Esophagus squamous epithelium (tissue), 5 donors: ENCODE results near the gene SF1. TPM values are rescaled to one million over a fixed set of nuclear protein-coding genes. Genes with fewer than 3 reads are reported as not detected.

Experiments used
- DNase-seq: peaks from one replicate; lab custom pipeline; 2025; lab: John Stamatoyannopoulos, UW
- H3K27ac ChIP-seq, 4 donors: fragments of 200-600 bp; sonication (generic); one replicate each; pipeline ENCODE4 v1.5.1; 2016 to 2019; ENCODE audit warnings: mild to moderate bottlenecking in 1 of 4
- H3K27me3 ChIP-seq, 4 donors: fragments of 200-600 bp; sonication (generic); 1 replicate in 3 of 4; 2 replicates in 1 of 4; pipeline versions ENCODE4 v1.5.1 to v1.6.0; 2017 to 2021; ENCODE audit warnings: antibody characterized with exemption in 1 of 4
- H3K36me3 ChIP-seq, 3 donors: fragments of 200-600 bp; sonication (generic); one replicate each; pipeline ENCODE4 v1.5.1; 2016 to 2019
- H3K4me1 ChIP-seq, 3 donors: fragments of 200-600 bp; sonication (generic); one replicate each; pipeline ENCODE4 v1.5.1; 2017 to 2019
- H3K4me3 ChIP-seq, 4 donors: fragments of 200-600 bp; sonication (generic); 1 replicate in 3 of 4; 2 replicates in 1 of 4; pipeline ENCODE4 v1.5.1; 2016 to 2019; ENCODE audit warnings: mild to moderate bottlenecking in 2 of 4, moderate library complexity in 1 of 4
- H3K9me3 ChIP-seq, 3 donors: fragments of 200-600 bp; sonication (generic); one replicate each; pipeline ENCODE4 v1.5.1; 2016 to 2019
- POLR2A ChIP-seq, 4 donors: fragments of 450-650 bp; IDR thresholded peaks; one replicate each; pipeline ENCODE4 v1.6.1; 2017; ENCODE audit warnings: antibody characterized with exemption in 4 of 4, mild to moderate bottlenecking in 4 of 4, moderate library complexity in 3 of 4
- WGBS, 2 donors: methylation state at CpG; one replicate each; pipeline ENCODE4 v1.1.5; 2018; 5-methylcytosine and 5-hydroxymethylcytosine counted together
- intact Hi-C: fragments of 100-400 bp; cut with DNase I; formaldehyde crosslinking; loops from one replicate; pipeline ENCODE4 v1.15.0; 2022
- total RNA-seq, 4 donors: library from RNA; depleted of rRNA; stranded (reverse); fragments of >200 nt; gene quantifications; one replicate each; pipeline ENCODE4 v1.1.0, GENCODE V29; 2016
- TF ChIP-seq, protein P1 (sequence below), 6 experiments: fragments of 450-650 bp in 4 of 6; fragments of 200-600 bp in 2 of 6; sonication (generic) in 2 of 6; IDR thresholded peaks; one replicate each; pipeline ENCODE4 v1.5.1; 2016 to 2019; ENCODE audit warnings: antibody characterized with exemption in 6 of 6, mild to moderate bottlenecking in 4 of 6, moderate library complexity in 4 of 6
- donor health status: DM: yes; HTN: yes; CAD: no.

The SF1 gene
- total RNA-seq, 4 donors from 2014 or later, result 136 to 292 (median 223) TPM

- peaks cover 0 to 3% (median 0%) of the 10 kb centered on the region in 3 donors for H3K36me3 ChIP-seq
- peaks cover 0 to 7% (median 3%) of the 10 kb centered on the region in 3 donors for H3K4me1 ChIP-seq
- intact Hi-C loops, result no loop called here
- no peak for TF ChIP-seq POLR2A (IDR thresholded peaks at IDR 0.05)
- TF ChIP-seq, protein P1, sequence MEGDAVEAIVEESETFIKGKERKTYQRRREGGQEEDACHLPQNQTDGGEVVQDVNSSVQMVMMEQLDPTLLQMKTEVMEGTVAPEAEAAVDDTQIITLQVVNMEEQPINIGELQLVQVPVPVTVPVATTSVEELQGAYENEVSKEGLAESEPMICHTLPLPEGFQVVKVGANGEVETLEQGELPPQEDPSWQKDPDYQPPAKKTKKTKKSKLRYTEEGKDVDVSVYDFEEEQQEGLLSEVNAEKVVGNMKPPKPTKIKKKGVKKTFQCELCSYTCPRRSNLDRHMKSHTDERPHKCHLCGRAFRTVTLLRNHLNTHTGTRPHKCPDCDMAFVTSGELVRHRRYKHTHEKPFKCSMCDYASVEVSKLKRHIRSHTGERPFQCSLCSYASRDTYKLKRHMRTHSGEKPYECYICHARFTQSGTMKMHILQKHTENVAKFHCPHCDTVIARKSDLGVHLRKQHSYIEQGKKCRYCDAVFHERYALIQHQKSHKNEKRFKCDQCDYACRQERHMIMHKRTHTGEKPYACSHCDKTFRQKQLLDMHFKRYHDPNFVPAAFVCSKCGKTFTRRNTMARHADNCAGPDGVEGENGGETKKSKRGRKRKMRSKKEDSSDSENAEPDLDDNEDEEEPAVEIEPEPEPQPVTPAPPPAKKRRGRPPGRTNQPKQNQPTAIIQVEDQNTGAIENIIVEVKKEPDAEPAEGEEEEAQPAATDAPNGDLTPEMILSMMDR (IDR thresholded peaks at IDR 0.05), result no peak
- 75 to 76% methylated on average over 3 of the region's 3 CpGs for WGBS, 2 donors
- H3K4me3 ChIP-seq, result no peak overlapping the region
- H3K9me3 ChIP-seq, result no peaks in the 10 kb centered on the region
- no peak overlapping the region for H3K27ac ChIP-seq
- no peak for DNase-seq
- peaks cover 0 to 18% (median 0%) of the 10 kb centered on the region in 4 donors for H3K27me3 ChIP-seq
Measured at GRCh38 chr11:64731601-64732000, 46.7 kb downstream of the SF1 start.

GRCh38 chr11:64729851-64730382 is 48.4 kb downstream of the SF1 start:
- TF ChIP-seq, protein P1 (IDR thresholded peaks at IDR 0.05), result no peak
- no peak for TF ChIP-seq POLR2A (IDR thresholded peaks at IDR 0.05)
- H3K36me3 ChIP-seq, result peaks cover 0 to 3% (median 0%) of the 10 kb centered on the region in 3 donors
- DNase-seq, result no peak

GRCh38 chr11:64728757-64729365 is 49.5 kb downstream of the SF1 start:
- DNase-seq, result no peak
- Histone ChIP-seq H3K27ac (no peak overlapping the region), H3K36me3 (peaks cover 0 to 3% (median 0%) of the 10 kb centered on the region in 3 donors), H3K27me3 (peaks cover 0 to 21% (median 0%) of the 10 kb centered on the region in 4 donors), H3K4me1 (peaks cover 0 to 7% (median 3%) of the 10 kb centered on the region in 3 donors), H3K9me3 (no peaks in the 10 kb centered on the region), H3K4me3 (no peak overlapping the region)
- 84 to 85% methylated on average over 7 to 9 of the region's 11 CpGs for WGBS, 2 donors
- intact Hi-C loops, result no loop called here
- no peak for TF ChIP-seq POLR2A (IDR thresholded peaks at IDR 0.05)
- TF ChIP-seq, protein P1 (IDR thresholded peaks at IDR 0.05), result no peak

More at GRCh38 chr11:64729851-64730382, 48.4 kb downstream of the SF1 start:
- Histone ChIP-seq H3K27ac (no peak overlapping the region), H3K27me3 (peaks cover 0 to 18% (median 0%) of the 10 kb centered on the region in 4 donors), H3K9me3 (no peaks in the 10 kb centered on the region), H3K4me3 (no peak overlapping the region), H3K4me1 (peaks cover 0 to 7% (median 3%) of the 10 kb centered on the region in 3 donors)
- intact Hi-C loops, result no loop called here
- WGBS, 2 donors, result 35 to 36% methylated on average over 17 to 20 of the region's 21 CpGs

- 61 to 63% methylated on average over 6 to 7 of the region's 7 CpGs for WGBS, 2 donors
- no peaks in the 10 kb centered on the region for H3K9me3 ChIP-seq
- H3K4me3 ChIP-seq, result no peak overlapping the region
- DNase-seq, result no peak
- peaks cover 0 to 3% (median 0%) of the 10 kb centered on the region in 3 donors for H3K36me3 ChIP-seq
- intact Hi-C loops, result no loop called here
- H3K4me1 ChIP-seq, result peaks cover 3 to 19% (median 6%) of the 10 kb centered on the region in 3 donors
- H3K27me3 ChIP-seq, result peaks cover 0 to 39% (median 0%) of the 10 kb centered on the region in 4 donors
- TF ChIP-seq POLR2A (IDR thresholded peaks at IDR 0.05), result no peak
- TF ChIP-seq, protein P1 (IDR thresholded peaks at IDR 0.05), result no peak
- H3K27ac ChIP-seq, result no peak overlapping the region
Measured at GRCh38 chr11:64726867-64727530, 51.3 kb downstream of the SF1 start.

- Histone ChIP-seq H3K27me3 (peaks cover 0 to 47% (median 0%) of the 10 kb centered on the region in 4 donors), H3K9me3 (no peaks in the 10 kb centered on the region), H3K4me1 (peaks cover 3 to 19% (median 6%) of the 10 kb centered on the region in 3 donors), H3K36me3 (no peaks in the 10 kb centered on the region), H3K27ac (no peak overlapping the region), H3K4me3 (no peak overlapping the region)
- WGBS, 2 donors, result 40% methylated on average over 2 of the region's 9 CpGs; no CpG with 5 or more reads in 1 of the 2 donors
- no peak for TF ChIP-seq POLR2A (IDR thresholded peaks at IDR 0.05)
- TF ChIP-seq, protein P1 (IDR thresholded peaks at IDR 0.05), result no peak
- intact Hi-C loops, result no loop called here
- no peak for DNase-seq
Measured at GRCh38 chr11:64726211-64726641, 52.1 kb downstream of the SF1 start.
